ENCODE measurements around the gene AKAP12. TPM values are rescaled to one million over a fixed set of nuclear protein-coding genes. Genes with fewer than 3 reads are reported as not detected.
"Not testable (repeated sequence)": the region's sequence is repeated elsewhere in the genome, so short reads cannot be mapped to it uniquely, and the experiment has no call there.

The AKAP12 gene
- total RNA-seq, 1 donor from 2014 or later: 54.4 TPM

DNA sequence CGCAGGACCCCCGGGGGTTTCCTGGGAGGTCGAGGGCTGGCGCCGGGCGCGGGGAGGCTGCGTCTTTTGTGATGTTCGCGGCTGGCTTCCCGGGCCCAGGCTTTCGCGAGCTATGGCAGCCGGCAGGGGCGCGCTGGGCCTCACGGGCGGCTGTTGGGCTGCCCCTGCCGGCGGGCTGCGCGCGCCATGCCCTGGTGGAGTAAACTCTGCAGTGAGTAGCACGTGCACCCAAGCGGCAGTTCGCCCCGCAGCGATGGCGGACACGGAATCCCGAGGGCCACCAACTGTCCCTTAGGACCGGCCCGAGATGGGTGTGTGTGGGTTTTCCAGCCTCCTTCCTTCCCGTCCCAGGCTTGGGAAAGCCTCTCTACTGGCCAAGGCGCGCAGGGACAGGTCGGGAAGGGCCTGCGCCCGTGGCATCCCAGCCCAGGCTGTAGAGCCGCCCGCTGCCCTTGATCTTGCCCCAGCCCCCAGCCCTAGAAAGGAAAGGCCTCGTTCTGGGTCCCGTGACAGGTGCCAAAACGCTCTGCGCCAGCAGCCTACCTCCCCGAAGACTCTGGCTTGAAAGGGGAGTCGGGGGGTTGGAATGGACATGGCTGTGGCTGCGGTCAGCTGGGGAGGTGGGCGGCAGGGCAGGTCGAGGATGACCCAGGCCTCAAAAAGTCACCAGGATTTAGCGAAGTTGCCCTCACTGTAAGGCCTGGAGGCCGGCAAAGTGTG lies 101.9 kb downstream of the AKAP12 start:
- no peak for DNase-seq (ENCODE audit: low read depth)

GRCh38 chr6:151342750-151343149 lies 103.0 kb downstream of the AKAP12 start:
- DNase-seq (ENCODE audit: low read depth): not testable (repeated sequence)

GRCh38 chr6:151349651-151350270 lies 110.0 kb downstream of the AKAP12 start:
- no peak for DNase-seq (ENCODE audit: low read depth)

DNA sequence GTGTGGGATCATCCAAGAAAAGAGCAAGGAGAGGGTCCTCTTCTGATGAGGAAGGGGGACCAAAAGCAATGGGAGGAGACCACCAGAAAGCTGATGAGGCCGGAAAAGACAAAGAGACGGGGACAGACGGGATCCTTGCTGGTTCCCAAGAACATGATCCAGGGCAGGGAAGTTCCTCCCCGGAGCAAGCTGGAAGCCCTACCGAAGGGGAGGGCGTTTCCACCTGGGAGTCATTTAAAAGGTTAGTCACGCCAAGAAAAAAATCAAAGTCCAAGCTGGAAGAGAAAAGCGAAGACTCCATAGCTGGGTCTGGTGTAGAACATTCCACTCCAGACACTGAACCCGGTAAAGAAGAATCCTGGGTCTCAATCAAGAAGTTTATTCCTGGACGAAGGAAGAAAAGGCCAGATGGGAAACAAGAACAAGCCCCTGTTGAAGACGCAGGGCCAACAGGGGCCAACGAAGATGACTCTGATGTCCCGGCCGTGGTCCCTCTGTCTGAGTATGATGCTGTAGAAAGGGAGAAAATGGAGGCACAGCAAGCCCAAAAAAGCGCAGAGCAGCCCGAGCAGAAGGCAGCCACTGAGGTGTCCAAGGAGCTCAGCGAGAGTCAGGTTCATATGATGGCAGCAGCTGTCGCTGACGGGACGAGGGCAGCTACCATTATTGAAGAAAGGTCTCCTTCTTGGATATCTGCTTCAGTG lies 110.8 kb downstream of the AKAP12 start:
- DNase-seq (ENCODE audit: low read depth): no peak

- DNase-seq (ENCODE audit: low read depth): no peak
These were observed 111.5 kb downstream of the AKAP12 start for GRCh38 chr6:151351146-151351700.

DNA sequence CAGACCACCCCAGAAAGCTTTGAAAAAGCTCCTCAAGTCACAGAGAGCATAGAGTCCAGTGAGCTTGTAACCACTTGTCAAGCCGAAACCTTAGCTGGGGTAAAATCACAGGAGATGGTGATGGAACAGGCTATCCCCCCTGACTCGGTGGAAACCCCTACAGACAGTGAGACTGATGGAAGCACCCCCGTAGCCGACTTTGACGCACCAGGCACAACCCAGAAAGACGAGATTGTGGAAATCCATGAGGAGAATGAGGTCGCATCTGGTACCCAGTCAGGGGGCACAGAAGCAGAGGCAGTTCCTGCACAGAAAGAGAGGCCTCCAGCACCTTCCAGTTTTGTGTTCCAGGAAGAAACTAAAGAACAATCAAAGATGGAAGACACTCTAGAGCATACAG lies 112.0 kb downstream of the AKAP12 start:
- DNase-seq (ENCODE audit: low read depth): no peak

DNA sequence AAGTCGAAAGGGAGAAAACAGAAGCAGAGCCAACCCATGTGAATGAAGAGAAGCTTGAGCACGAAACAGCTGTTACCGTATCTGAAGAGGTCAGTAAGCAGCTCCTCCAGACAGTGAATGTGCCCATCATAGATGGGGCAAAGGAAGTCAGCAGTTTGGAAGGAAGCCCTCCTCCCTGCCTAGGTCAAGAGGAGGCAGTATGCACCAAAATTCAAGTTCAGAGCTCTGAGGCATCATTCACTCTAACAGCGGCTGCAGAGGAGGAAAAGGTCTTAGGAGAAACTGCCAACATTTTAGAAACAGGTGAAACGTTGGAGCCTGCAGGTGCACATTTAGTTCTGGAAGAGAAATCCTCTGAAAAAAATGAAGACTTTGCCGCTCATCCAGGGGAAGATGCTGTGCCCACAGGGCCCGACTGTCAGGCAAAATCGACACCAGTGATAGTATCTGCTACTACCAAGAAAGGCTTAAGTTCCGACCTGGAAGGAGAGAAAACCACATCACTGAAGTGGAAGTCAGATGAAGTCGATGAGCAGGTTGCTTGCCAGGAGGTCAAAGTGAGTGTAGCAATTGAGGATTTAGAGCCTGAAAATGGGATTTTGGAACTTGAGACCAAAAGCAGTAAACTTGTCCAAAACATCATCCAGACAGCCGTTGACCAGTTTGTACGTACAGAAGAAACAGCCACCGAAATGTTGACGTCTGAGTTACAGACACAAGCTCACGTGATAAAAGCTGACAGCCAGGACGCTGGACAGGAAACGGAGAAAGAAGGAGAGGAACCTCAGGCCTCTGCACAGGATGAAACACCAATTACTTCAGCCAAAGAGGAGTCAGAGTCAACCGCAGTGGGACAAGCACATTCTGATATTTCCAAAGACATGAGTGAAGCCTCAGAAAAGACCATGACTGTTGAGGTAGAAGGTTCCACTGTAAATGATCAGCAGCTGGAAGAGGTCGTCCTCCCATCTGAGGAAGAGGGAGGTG lies 112.9 kb downstream of the AKAP12 start:
- DNase-seq (ENCODE audit: low read depth): no peak

DNA sequence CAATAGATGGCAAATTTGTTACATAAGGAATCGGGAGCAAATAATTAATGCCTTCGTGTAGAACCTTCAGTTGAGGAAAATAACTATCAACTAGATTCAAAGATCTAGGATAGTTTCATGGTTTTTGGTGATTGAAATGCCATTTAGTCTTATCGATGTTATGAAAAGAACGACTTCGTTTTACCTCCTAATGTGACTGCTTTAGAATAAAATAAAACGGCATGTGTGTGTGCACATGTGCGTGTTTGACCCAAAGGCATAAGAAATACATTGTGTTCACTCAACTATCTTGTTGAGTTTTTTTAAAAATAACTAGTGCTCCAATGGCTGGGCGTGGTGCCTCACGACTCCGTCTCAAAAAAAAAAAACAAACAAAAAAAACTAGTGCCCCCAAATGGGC lies 114.0 kb downstream of the AKAP12 start:
- no peak for DNase-seq (ENCODE audit: low read depth)

GRCh38 chr6:151356983-151357382 lies 117.2 kb downstream of the AKAP12 start:
- not testable (repeated sequence) for DNase-seq (ENCODE audit: low read depth)

- no peak for DNase-seq (ENCODE audit: low read depth)
These were observed 118.1 kb downstream of the AKAP12 start for GRCh38 chr6:151357758-151358436.

- DNase-seq (ENCODE audit: low read depth): no peak
These were observed 118.7 kb downstream of the AKAP12 start for GRCh38 chr6:151358475-151358874.

- no peak for DNase-seq (ENCODE audit: low read depth)
These were observed 119.7 kb downstream of the AKAP12 start for GRCh38 chr6:151359486-151359885.

GRCh38 chr6:151365233-151365632 lies 125.5 kb downstream of the AKAP12 start:
- no peak for DNase-seq (ENCODE audit: low read depth)

GRCh38 chr6:151370509-151371078 lies 130.8 kb downstream of the AKAP12 start:
- no peak for DNase-seq (ENCODE audit: low read depth)

DNA sequence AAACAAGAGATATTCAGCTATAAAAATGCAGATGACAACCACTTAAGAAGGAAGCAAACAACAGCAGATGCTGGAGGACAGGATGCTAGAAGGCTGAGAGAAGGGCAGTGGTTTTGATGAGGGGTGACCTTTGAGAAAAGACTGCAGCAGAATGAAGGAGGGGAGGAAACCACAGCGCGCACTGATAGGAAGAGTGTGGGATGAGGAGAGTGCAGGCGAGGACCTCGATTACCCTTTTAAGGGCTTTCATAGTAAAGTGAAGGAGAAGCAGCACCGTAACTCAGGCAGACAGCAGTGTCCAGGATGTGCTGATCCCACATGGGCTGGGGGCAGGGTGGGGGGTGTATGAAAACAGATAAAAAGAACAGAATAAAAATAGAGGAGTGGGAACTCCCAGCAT lies 132.4 kb downstream of the AKAP12 start:
- DNase-seq (ENCODE audit: low read depth): no peak

DNA sequence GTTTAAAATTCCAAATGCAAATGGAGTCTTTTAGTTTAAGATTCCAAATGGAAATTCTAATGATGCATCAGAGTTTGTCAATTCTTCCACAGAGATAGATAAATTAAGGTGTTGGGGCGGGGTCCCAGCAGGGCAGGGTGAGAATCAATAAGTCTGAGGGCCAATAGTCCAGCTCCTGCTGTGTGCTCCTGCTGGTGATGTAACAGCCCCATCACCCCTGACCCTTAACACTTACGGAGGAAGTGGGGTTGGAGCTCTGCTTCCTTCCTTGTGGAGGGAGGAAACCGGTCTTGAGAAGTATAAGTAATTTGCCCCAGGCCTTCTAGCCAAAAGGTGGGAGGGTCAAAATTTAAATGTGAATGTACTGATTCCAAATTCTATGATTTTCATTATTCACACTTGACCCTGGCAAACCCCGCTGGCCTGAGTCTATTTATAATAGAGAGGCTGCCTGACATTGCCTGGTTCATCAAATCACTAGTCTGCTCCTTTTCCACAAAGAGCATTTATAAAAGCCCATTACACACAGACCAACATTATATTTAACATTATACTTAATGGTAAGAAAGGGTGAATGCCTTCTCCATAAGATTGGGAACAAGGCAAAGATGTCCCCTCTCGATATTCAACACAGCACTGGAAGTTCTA lies 134.4 kb downstream of the AKAP12 start:
- no peak for DNase-seq (ENCODE audit: low read depth)

- DNase-seq (ENCODE audit: low read depth): no peak
These were observed 136.1 kb downstream of the AKAP12 start for GRCh38 chr6:151375833-151376232.

GRCh38 chr6:151376440-151376839 lies 136.7 kb downstream of the AKAP12 start:
- no peak for DNase-seq (ENCODE audit: low read depth)

GRCh38 chr6:151377095-151377494 lies 137.3 kb downstream of the AKAP12 start:
- DNase-seq (ENCODE audit: low read depth): no peak
